Omental fat pad (tissue), 4 donors: ENCODE data around the gene FYB1. TPM values are rescaled to one million over a fixed set of nuclear protein-coding genes. Genes with fewer than 3 reads are reported as not detected.

Experiments
- ATAC-seq: fragments of 150-250 bp; one replicate; pipeline ENCODE4 v1.9.1; 2016; ENCODE audit warnings: mild to moderate bottlenecking, moderate library complexity; ENCODE audit not compliant: low FRiP score
- DNase-seq: peaks from one replicate; pipeline ENCODE4 v3.0.0-alpha.2; 2019; ENCODE audit warnings: low spot score
- CTCF ChIP-seq, 3 donors: fragments of 450-650 bp; IDR thresholded peaks; one replicate each; pipeline ENCODE4 v1.5.1; 2016 to 2017; ENCODE audit warnings: antibody characterized with exemption in 3 of 3, mild to moderate bottlenecking in 3 of 3, moderate library complexity in 2 of 3
- total RNA-seq, 4 donors: library from RNA; depleted of rRNA; stranded (reverse); fragments of >200 nt; gene quantifications; one replicate each; pipeline ENCODE4 v1.1.0, GENCODE V29; 2016

Gene FYB1
- total RNA-seq, 4 donors from 2014 or later: 13.2 to 46.2 (median 22.6) TPM

GRCh38 chr5:39205550-39205949, 13.8 kb downstream of the FYB1 start:
- no peak for ATAC-seq
- no peak for DNase-seq
- no peak for TF ChIP-seq CTCF (IDR thresholded peaks at IDR 0.05)

- DNase-seq (no peak), ATAC-seq (no peak)
- no peak for TF ChIP-seq CTCF (IDR thresholded peaks at IDR 0.05)
These were observed 15.4 kb downstream of the FYB1 start for GRCh38 chr5:39203951-39204350.

GRCh38 chr5:39203275-39203922, 16.0 kb downstream of the FYB1 start:
- no peak for TF ChIP-seq CTCF (IDR thresholded peaks at IDR 0.05)
- no peak for ATAC-seq
- no peak for DNase-seq

GRCh38 chr5:39202597-39203274, 16.6 kb downstream of the FYB1 start:
- no peak for TF ChIP-seq CTCF (IDR thresholded peaks at IDR 0.05)
- no peak for ATAC-seq
- DNase-seq: no peak

GRCh38 chr5:39201781-39202596, 17.4 kb downstream of the FYB1 start:
- TF ChIP-seq CTCF (IDR thresholded peaks at IDR 0.05): no peak
- DNase-seq (no peak), ATAC-seq (no peak)

- ATAC-seq: no peak
- TF ChIP-seq CTCF (IDR thresholded peaks at IDR 0.05): no peak
These were observed 18.1 kb downstream of the FYB1 start for GRCh38 chr5:39201160-39201780.

More at GRCh38 chr5:39201160-39201780, 18.1 kb downstream of the FYB1 start:
- no peak for DNase-seq
